ENCODE results near the gene RBMS2.
A peak's percentile ranks its signal among the peaks of the same experiment; 100 is the strongest.

Gene RBMS2

GRCh38 chr12:56632701-56633467 lies 111.3 kb downstream of the RBMS2 start:
- TF ChIP-seq CTCF (IDR thresholded peaks at IDR 0.05; ENCODE audit: extremely low read depth, missing control alignments), result no peak
- peak; percentile 41 for DNase-seq (ENCODE audit: low spot score)

- TF ChIP-seq CTCF (IDR thresholded peaks at IDR 0.05; ENCODE audit: extremely low read depth, missing control alignments), result no peak
- no peak for DNase-seq (ENCODE audit: low spot score)
These were observed 112.0 kb downstream of the RBMS2 start for GRCh38 chr12:56633468-56634241.

- peak; percentile 56 for DNase-seq (ENCODE audit: low spot score)
- TF ChIP-seq CTCF (IDR thresholded peaks at IDR 0.05; ENCODE audit: extremely low read depth, missing control alignments), result no peak
These were observed 112.7 kb downstream of the RBMS2 start for GRCh38 chr12:56634242-56634836.

GRCh38 chr12:56634837-56635791 lies 113.5 kb downstream of the RBMS2 start:
- DNase-seq (ENCODE audit: low spot score), result peak; percentile 86
- no peak for TF ChIP-seq CTCF (IDR thresholded peaks at IDR 0.05; ENCODE audit: extremely low read depth, missing control alignments)

GRCh38 chr12:56635806-56636674 lies 114.4 kb downstream of the RBMS2 start:
- no peak for TF ChIP-seq CTCF (IDR thresholded peaks at IDR 0.05; ENCODE audit: extremely low read depth, missing control alignments)
- DNase-seq (ENCODE audit: low spot score), result peak; percentile 87

Measured in GM20000 (cell line).